Trophoblast cell (in vitro differentiated cells and primary cell): ENCODE results near the gene IMMP2L.
A peak's percentile ranks its signal among the peaks of the same experiment; 100 is the strongest.

ENCODE experiments used
- DNase-seq, 2 donors: peaks; one replicate each; pipeline ENCODE4 v3.0.0-alpha.2; 2016
- H2AFZ ChIP-seq: 2 replicates; pipeline ENCODE4 v1.6.1; 2013; ENCODE audit warnings: low read length, moderate library complexity, mild to moderate bottlenecking; ENCODE audit not compliant: insufficient read depth, poor library complexity
- H2AK5ac ChIP-seq: 2 replicates; pipeline ENCODE4 v1.6.1; 2013; ENCODE audit warnings: mild to moderate bottlenecking, low read length
- H2BK120ac ChIP-seq: 2 replicates; pipeline ENCODE4 v1.6.1; 2013; ENCODE audit warnings: low read length, mild to moderate bottlenecking, moderate library complexity; ENCODE audit not compliant: insufficient read depth, poor library complexity
- H2BK12ac ChIP-seq: 2 replicates; pipeline ENCODE4 v1.6.1; 2013; ENCODE audit warnings: mild to moderate bottlenecking, low read length, moderate library complexity
- H2BK5ac ChIP-seq: 2 replicates; pipeline ENCODE4 v1.6.1; 2013; ENCODE audit warnings: low read length, low read depth, moderate library complexity, mild to moderate bottlenecking; ENCODE audit not compliant: poor library complexity
- H3K14ac ChIP-seq: 2 replicates; pipeline ENCODE4 v1.6.1; 2013; ENCODE audit warnings: mild to moderate bottlenecking, low read length
- H3K18ac ChIP-seq: 2 replicates; pipeline ENCODE4 v1.6.1; 2013; ENCODE audit warnings: mild to moderate bottlenecking, low read length
- H3K23ac ChIP-seq: 2 replicates; pipeline ENCODE4 v1.6.1; 2013; ENCODE audit warnings: low read length
- H3K27ac ChIP-seq: 2 replicates; pipeline ENCODE4 v1.5.1; 2013; ENCODE audit warnings: low read depth, mild to moderate bottlenecking, inconsistent platforms, low read length, moderate library complexity
- H3K27me3 ChIP-seq: 2 replicates; pipeline ENCODE4 v1.6.1; 2013; ENCODE audit warnings: inconsistent platforms, mild to moderate bottlenecking, low read length, moderate library complexity; ENCODE audit not compliant: insufficient read depth
- H3K36me3 ChIP-seq, 2 experiments: 1 replicate in 1 of 2; 2 replicates in 1 of 2; pipeline ENCODE4 v1.6.1; 2013; ENCODE audit warnings: low read length in 2 of 2, mild to moderate bottlenecking in 2 of 2, moderate library complexity in 1 of 2; ENCODE audit not compliant: insufficient read depth in 2 of 2, control insufficient read depth in 1 of 2
- H3K4ac ChIP-seq: 2 replicates; pipeline ENCODE4 v1.6.1; 2013; ENCODE audit warnings: low read depth, mild to moderate bottlenecking, low read length, moderate library complexity
- H3K4me1 ChIP-seq, 2 experiments: 1 replicate in 1 of 2; 2 replicates in 1 of 2; pipeline ENCODE4 v1.6.1; 2013; ENCODE audit warnings: low read length in 2 of 2, mild to moderate bottlenecking in 2 of 2, moderate library complexity in 1 of 2; ENCODE audit not compliant: insufficient read depth in 2 of 2, control insufficient read depth in 1 of 2
- H3K4me2 ChIP-seq: 2 replicates; pipeline ENCODE4 v1.6.1; 2013; ENCODE audit warnings: inconsistent platforms, mild to moderate bottlenecking, low read length, moderate library complexity
- H3K4me3 ChIP-seq: 2 replicates; pipeline ENCODE4 v1.5.1; 2013; ENCODE audit warnings: mild to moderate bottlenecking, low read depth, low read length, inconsistent platforms
- H3K79me1 ChIP-seq: one replicate; pipeline ENCODE4 v1.6.1; 2013; ENCODE audit warnings: low read length
- H3K79me2 ChIP-seq: 2 replicates; pipeline ENCODE4 v1.6.1; 2013; ENCODE audit warnings: low read length, mild to moderate bottlenecking; ENCODE audit not compliant: control insufficient read depth, insufficient read depth, poor library complexity
- H3K9ac ChIP-seq: 2 replicates; pipeline ENCODE4 v1.6.1; 2013; ENCODE audit warnings: mild to moderate bottlenecking, low read length
- H3K9me3 ChIP-seq: 2 replicates; pipeline ENCODE4 v1.6.1; 2013; ENCODE audit warnings: low read depth, mild to moderate bottlenecking, control low read depth, inconsistent platforms, low read length; ENCODE audit not compliant: insufficient read depth
- H4K12ac ChIP-seq: 2 replicates; pipeline ENCODE4 v1.6.1; 2013; ENCODE audit warnings: low read depth, mild to moderate bottlenecking, low read length, moderate library complexity
- H4K8ac ChIP-seq: 2 replicates; pipeline ENCODE4 v1.6.1; 2013; ENCODE audit warnings: low read depth, mild to moderate bottlenecking, low read length, moderate library complexity
- H4K91ac ChIP-seq: one replicate; pipeline ENCODE4 v1.6.1; 2013; ENCODE audit warnings: low read depth, mild to moderate bottlenecking, low read length, moderate library complexity
- WGBS: extraction: QIAGEN DNeasy Blood & Tissue Kit; methylation state at CpG from one replicate; pipeline ENCODE4 v1.1.7; 2013; ENCODE audit warnings: missing lambda C conversion rate; ENCODE audit not compliant: insufficient read length, insufficient coverage; ENCODE audit errors: extremely low coverage; 5-methylcytosine and 5-hydroxymethylcytosine counted together

Gene IMMP2L

DNA sequence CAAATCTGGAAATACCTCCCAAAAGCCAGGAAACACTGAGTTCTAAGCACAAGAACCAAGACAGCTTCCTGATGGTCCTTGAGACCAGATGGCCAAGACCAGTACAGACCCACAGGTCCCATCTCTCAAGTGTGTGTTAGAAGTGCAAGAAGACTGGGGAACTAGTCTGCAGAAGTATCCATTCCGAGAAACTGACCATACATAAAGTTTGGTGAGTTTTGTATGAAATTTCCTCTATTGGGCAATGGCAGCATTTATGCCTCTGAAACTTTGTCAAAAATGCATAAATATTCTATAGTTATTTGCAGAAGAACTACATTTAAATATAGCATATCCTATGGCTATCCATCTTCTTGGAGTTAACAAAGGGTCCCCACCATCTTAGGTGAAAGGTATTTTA lies 333.9 kb downstream of the IMMP2L start:
- no CpG with 5 or more reads among the region's 1 CpG for WGBS
- Histone ChIP-seq H3K36me3 (no peaks in the 10 kb centered on the region), H2BK12ac (no peak overlapping the region), H3K27ac (no peak overlapping the region), H3K4me3 (no peak overlapping the region), H2AK5ac (no peak overlapping the region), H3K27me3 (no peaks in the 10 kb centered on the region), H4K8ac (no peak overlapping the region), H3K23ac (no peak overlapping the region), H3K79me2 (no peaks in the 10 kb centered on the region), H2BK5ac (no peak overlapping the region), H3K18ac (no peak overlapping the region), H3K4me2 (no peak overlapping the region), H3K79me1 (no peaks in the 10 kb centered on the region), H4K91ac (no peak overlapping the region), H2AFZ (no peak overlapping the region), H3K9ac (no peak overlapping the region), H3K14ac (no peak overlapping the region), H4K12ac (no peak overlapping the region), H2BK120ac (no peak overlapping the region), H3K4me1 (no peaks in the 10 kb centered on the region), H3K4ac (no peak overlapping the region), H3K9me3 (no peaks in the 10 kb centered on the region)
- DNase-seq, result peak in 1 of 2 donors; percentile 49

DNA sequence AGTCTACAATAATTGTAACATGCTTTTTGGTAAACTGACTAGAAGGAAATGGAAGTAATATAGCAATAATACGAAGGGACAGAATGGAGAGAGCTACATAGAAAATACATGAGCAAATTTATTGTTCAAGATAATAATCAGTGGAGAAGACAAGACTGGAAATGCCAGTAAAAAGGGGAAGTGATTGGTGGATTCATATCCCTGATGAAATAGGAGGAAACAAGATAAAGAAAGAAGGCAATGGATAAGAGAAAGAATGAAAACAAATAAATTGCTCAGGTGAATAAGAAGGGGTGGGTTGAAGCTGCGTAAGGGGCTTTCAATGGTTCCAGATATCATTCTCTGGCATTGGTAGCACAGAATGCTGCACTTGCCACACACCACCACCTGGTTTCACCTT lies 335.5 kb downstream of the IMMP2L start:
- Histone ChIP-seq H2BK12ac (no peak overlapping the region), H3K79me1 (no peaks in the 10 kb centered on the region), H3K36me3 (no peaks in the 10 kb centered on the region), H3K9ac (no peak overlapping the region), H3K27ac (no peak overlapping the region), H4K8ac (no peak overlapping the region), H2AK5ac (no peak overlapping the region), H3K23ac (no peak overlapping the region), H2BK5ac (no peak overlapping the region), H4K12ac (no peak overlapping the region), H3K9me3 (no peaks in the 10 kb centered on the region), H3K4me3 (no peak overlapping the region), H3K18ac (no peak overlapping the region), H2AFZ (no peak overlapping the region), H3K4me2 (no peak overlapping the region), H3K4me1 (no peaks in the 10 kb centered on the region), H3K14ac (no peak overlapping the region), H2BK120ac (no peak overlapping the region), H4K91ac (no peak overlapping the region), H3K79me2 (no peaks in the 10 kb centered on the region), H3K27me3 (no peaks in the 10 kb centered on the region), H3K4ac (no peak overlapping the region)
- WGBS, result no CpG with 5 or more reads among the region's 2 CpGs
- DNase-seq, result no peak

DNA sequence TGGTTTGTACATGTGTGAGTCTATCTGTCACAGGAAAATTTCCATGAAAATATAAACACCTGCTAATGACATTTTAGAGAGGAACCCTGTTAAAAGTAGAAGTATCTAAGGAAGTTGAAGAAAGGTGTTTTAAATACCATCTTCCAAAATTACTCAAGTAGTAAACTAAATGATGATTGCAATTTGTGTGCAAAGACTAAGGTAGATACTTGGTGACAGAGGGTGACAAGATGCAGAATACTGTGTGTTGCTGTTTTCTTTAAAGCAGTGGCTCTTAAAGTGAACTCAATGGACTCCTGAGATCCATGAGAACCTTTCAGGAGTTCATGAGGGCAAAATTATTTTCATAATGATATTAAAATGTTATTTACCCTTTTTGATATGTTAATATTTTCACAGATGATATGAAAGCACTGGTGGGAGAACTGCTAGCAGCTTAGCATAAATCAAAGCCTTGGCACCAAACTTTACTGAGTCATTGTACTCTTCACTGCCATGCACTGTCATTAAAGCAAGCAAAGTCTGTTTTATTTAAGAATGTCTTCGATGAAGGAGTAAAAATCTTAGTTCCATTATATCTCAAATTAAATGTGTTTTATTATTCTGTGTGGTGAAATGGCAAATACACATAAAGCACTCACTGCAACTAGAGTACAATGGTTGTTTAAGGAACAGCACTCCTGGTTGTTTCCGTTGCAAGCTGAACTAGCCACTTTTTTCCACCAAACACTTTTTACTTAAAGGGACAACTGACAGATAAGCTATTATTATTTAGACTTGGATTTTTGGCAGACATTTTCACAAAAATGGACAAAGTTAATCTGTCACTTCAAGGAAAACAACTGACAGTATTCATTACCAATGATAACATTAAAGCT lies 337.7 kb downstream of the IMMP2L start:
- no peak overlapping the region for H2BK5ac ChIP-seq
- H3K18ac ChIP-seq, result no peak overlapping the region
- no peak overlapping the region for H2AK5ac ChIP-seq
- no peak overlapping the region for H2BK12ac ChIP-seq
- no peak overlapping the region for H3K14ac ChIP-seq
- no peaks in the 10 kb centered on the region for H3K4me1 ChIP-seq
- no peak overlapping the region for H3K4me2 ChIP-seq
- no peak overlapping the region for H3K4ac ChIP-seq
- H2AFZ ChIP-seq, result no peak overlapping the region
- no peaks in the 10 kb centered on the region for H3K79me1 ChIP-seq
- H2BK120ac ChIP-seq, result no peak overlapping the region
- no peak overlapping the region for H3K4me3 ChIP-seq
- H3K9me3 ChIP-seq, result no peaks in the 10 kb centered on the region
- no peaks in the 10 kb centered on the region for H3K27me3 ChIP-seq
- H4K12ac ChIP-seq, result no peak overlapping the region
- H4K8ac ChIP-seq, result no peak overlapping the region
- no peak overlapping the region for H3K9ac ChIP-seq
- H4K91ac ChIP-seq, result no peak overlapping the region
- WGBS, result no CpG with 5 or more reads among the region's 2 CpGs
- H3K79me2 ChIP-seq, result no peaks in the 10 kb centered on the region
- no peak for DNase-seq
- H3K36me3 ChIP-seq, result no peaks in the 10 kb centered on the region
- H3K23ac ChIP-seq, result no peak overlapping the region
- H3K27ac ChIP-seq, result no peak overlapping the region

DNA sequence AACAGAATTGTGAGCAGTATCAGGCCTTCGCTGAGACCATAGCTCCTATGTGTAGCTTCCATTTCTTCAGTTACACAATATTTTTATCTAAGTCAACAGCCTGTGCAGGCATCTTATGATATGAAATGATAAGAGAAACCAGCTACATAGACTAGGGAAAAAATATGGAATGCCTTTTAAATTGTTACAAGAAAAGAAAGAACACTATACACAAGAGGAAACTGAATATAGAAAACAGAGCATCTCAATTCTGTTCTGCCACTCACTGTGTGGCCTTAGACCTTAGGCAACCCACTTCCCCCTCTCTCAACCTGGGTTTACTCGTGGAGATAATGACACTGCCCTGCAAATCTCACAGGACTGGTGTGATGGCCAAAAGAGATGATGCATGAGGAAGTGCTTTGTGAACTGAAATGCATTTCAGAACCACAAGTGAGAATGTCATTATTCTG lies 338.5 kb downstream of the IMMP2L start:
- Histone ChIP-seq H3K79me2 (no peaks in the 10 kb centered on the region), H3K27ac (no peak overlapping the region), H3K4me1 (no peaks in the 10 kb centered on the region), H4K8ac (no peak overlapping the region), H3K9me3 (no peaks in the 10 kb centered on the region), H2BK120ac (no peak overlapping the region), H3K4ac (no peak overlapping the region), H3K36me3 (no peaks in the 10 kb centered on the region), H3K14ac (no peak overlapping the region), H2BK5ac (no peak overlapping the region), H3K4me2 (no peak overlapping the region), H2AFZ (no peak overlapping the region), H3K27me3 (no peaks in the 10 kb centered on the region), H2AK5ac (no peak overlapping the region), H3K79me1 (no peaks in the 10 kb centered on the region), H3K18ac (no peak overlapping the region), H4K91ac (no peak overlapping the region), H3K23ac (no peak overlapping the region), H4K12ac (no peak overlapping the region), H3K4me3 (no peak overlapping the region), H2BK12ac (no peak overlapping the region), H3K9ac (no peak overlapping the region)
- DNase-seq, result no peak
- WGBS, result no CpG with 5 or more reads among the region's 2 CpGs
